NCI-H146 treated with DMSO at 0.1 percent for 48 hours (cell line): ENCODE measurements around the gene SUCNR1.
"Not testable (repeated sequence)": the region's sequence is repeated elsewhere in the genome, so short reads cannot be mapped to it uniquely, and the experiment has no call there.

Source experiments
- DNase-seq: peaks from one replicate; lab custom pipeline; 2025; ENCODE audit not compliant: unreplicated experiment; lab: John Stamatoyannopoulos, UW

SUCNR1 gene

DNA sequence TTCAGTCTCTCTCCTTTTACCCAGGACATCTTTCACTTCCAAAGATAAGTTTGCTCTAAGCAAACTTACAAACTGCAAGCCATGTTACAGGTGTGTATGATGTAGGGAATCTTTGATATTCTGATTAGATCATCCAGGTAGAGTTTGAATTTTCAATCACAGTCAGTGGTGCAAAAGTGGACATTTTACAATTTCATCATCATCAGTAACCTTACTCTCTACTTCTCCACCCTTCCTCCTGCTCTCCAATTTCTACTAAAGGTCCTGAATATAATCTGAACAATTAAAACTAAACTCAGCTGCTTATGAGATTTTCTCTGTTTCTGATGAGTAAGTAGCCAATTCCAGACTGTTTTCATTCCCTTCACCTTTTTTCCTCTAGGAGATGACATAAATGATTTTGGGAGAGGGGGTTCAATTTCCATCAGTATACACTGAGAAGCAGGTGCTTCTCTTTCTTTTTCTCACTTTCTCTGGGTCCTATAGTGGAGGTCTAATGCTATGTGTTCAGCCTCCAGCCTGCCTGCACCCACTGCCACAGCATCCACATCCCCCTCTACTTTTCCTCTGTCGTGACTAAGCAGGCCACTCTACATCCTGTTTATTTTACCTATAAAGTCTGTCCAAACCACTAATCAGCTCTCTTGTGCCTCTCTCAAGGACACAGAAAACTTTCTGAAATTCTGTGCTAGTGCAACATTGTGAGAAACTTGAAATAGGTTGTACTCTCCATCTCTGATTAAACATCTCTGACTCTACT is 27.6 kb downstream of the SUCNR1 start:
- DNase-seq = no peak

DNA sequence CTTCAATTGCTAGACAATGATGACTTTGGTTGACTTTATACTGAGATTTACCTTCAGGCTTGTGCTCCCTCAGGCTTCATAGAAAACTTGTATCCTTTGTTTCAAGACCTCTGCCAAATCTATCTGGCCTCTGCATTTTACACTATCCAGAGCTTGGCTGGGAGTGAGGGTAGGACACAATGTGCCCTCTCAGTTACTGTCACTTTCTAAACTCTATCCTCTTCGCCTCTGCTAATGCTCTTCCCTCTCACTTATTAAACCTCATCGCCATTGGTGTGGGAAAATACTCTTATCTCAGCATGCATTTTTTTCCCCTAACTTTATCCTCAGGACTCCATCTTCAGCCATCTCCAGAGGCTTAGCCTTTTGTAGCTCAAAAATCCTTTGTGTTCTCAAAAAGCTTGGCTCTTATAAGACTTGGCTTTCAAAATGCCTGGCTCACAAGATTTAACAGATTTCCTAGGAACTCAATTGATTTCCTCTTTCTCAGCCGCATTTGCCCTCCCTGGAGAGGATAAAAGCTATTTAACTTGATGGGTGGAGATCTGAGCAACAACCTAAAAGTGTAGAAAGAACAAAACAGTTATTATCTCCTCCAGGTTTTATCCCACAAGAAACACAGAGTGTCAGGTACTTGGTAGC is 28.3 kb downstream of the SUCNR1 start:
- no peak for DNase-seq

DNA sequence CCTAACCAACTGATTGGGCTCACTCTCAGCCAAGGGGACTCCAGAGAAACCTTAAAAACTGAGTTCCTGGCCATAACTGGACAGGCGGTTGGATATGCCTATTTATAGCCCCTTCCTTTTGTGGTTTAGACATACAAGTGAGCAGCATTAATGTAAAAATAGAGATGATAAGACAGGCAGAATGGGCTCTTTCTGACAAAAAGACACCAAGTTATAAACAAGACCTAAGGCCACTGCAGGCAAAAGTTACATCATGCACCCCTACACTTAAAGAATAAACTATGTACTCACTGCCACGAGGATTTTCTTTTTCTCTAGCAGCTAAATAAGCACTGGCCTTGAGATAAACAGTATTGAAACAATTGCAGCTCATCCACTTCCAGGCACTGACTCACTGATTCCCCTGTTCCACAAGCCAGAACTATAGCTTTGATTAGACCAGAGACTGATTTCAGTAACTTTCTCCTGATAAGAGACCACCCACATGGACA is 30.1 kb downstream of the SUCNR1 start:
- no peak for DNase-seq

DNA sequence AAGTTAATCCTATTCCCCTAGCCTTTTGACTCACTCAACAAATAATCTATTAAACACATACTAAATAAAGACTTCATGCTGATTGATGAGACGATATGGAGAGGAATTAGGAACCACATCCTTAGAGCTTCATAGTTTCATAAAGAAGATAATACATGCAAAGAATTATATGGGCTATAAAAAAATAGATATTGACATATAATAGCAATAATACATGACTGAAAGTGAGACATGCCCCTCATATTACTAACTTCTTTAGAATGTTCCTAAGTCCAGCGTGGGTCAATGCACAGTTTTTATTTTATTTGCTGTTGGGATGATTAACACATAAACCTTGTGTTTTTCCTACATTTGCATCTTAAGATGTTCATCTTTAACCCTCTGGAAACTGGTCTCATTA is 32.2 kb downstream of the SUCNR1 start:
- DNase-seq = no peak

DNA sequence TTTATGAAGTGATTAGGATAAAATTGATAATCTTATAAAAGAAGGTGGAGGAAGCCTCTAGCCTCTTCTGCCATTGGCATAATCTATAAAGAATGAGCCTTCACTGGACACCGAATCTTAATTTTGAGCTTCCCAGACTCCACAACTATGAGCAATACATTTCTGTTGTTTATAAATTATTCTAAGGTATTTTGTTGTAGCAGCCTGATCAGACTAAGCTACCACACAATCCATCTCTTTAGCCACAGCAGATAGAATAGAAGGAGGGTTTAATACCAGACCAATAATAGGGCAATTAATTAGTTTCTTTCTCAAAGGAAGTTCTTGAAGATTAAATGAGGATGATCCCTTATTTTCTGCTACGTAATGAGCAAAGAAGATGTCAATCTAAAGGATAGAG is 33.3 kb downstream of the SUCNR1 start:
- DNase-seq = no peak

DNA sequence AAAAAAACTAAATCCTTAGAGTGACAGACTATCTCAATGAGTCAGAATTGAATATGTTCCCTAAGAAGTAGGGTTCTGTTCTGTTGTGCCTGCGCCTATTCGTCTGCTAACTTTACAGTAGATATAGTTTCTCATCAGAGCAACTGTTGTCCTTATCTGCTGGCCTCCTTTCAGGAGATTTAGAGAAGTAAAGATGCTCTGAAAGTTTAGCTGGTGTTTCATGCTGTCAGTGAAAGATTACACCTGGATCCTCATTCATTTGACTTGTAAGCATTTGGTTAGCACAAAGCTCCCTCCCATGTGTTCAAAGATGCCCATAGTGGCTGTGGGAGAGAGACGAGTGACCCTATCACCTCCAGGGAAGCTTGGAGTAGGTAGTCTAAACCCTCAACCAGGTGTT is 35.0 kb downstream of the SUCNR1 start:
- no peak for DNase-seq

DNA sequence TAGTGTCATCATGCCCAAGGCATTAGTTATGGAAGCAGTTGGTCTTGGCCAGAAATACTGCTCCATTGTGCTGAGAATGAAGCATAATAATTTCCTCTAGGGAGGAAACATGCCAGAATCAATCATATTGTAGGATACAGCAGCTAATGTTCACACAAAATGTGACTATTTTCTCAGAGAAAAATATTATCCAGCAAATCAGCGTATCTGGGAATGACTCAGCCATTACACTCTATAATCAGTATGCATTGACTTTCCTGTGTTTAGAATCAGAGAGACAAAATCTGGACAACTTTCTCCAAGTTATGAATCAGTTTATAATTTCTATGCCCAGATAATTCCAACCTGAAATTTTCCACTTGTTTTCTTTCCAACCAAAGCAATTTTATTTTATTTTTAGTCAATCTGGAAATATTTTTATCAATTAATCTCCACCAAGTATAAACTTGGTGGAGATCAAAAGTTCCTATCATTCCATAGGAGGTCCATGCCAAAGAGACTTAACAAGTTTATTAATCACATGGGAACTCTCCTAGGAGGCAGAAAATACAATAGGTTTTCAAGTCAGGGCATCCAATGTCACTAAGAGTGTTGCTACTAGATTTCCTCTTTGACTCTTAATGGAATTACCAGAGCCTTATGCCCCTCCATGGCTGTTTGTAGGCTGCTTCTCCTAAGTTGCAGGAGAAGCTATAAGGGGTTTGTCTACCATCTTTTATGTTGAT is 36.4 kb downstream of the SUCNR1 start:
- no peak for DNase-seq

DNA sequence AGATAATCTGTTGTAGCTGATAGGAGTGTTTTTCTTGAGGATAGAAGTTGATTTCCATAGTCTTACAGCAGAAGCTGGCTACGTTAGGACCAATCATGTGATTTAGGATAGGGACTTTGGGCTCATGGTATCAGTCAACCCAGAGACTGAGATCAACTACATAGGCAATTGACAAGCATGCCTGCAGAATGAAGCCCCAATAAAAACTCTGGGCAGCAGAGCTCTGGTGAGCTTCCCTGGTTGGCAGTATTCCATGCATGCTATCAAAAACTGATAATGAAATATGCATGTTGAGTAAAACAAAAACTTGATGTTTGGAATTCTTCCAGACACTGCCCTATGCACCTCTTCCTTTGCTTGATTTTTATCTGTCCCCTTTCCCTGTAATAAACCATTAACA is 38.0 kb downstream of the SUCNR1 start:
- no peak for DNase-seq

DNA sequence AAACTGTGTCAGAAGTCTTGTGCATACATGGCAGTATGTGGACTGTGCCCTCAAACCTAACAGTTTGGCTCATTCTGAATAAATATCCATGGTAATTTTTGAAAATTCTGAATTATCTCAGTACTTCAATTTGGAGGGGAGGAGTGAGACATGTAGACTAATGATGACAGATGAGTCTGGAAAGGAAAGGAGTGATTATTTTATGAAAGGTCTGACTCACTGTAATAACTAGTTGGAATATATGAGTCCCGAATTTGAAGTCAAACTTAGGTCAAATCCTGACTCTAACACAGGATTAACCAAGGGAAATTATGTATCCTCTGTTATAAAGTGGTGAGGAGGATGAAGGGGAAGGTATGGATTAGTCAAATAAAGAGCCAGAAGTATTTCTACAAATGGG is 38.6 kb downstream of the SUCNR1 start:
- no peak for DNase-seq

DNA sequence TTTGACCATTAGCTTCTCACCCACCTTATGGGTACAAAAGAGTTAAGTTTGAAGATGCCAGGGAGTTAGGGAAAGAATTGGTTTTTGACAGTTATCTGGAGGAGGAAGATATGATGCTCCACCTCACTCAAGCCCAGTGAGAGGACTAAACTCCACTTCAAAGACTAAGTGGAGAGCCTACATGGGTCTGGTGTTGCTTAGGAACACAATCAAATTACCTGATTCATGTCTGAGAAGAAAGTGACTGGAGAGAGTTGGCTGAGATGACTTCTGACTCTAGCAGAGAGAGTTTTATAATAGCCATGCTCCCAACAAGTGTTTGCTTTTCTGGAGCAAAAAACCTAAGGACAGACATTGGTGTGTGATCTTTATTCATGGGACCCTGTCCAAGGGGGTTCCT is 43.3 kb downstream of the SUCNR1 start:
- no peak for DNase-seq

DNA sequence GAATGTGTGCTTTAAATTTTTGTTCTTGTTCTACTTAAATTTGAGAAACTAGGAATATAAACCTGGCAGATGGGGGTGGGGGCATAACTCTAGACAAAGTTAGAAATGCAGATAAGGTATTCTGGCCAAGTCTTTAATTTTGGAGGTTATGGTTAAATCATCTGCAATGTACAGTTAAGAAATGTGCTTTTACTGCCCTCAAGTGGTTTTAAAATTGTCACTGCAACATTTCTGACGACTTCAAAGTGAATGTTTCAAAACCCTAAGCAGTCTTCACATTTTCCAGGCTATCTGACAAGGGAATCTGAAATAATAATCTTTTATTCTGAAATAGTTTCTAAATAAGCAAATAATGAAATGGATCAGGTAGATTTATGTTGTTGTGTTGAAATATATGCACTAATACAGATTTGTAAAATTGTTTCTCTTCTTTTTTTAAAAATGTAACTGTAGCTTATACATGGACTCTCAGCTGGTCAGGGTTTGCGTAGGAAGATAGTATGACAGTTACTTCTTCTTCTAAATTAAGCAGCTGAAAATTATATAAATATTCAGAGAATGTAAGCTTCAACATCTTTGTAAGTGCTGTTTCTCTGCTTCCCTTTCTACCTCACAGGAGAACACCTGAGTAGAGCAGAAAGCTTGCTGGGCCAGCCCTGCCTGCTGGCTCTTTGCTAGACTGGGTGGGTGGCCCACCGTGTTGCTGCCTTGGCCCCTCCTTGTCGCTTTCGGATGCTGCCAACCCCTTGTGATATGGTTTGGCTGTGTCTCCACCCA is 45.0 kb downstream of the SUCNR1 start:
- peak; percentile 90 for DNase-seq

DNA sequence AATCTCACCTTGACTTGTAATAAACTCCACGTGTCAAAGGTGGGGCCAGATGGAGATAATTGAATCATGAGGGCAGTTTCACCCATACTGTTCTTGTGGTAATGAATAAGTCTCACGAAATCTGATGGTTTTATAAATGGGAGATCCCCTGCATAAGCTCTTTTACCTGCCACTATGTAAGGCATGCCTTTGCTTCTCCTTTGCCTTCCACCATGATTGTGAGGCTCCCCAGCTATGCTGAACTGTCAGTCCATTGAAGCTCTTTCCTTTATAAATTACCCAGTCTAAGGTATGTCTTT is 45.5 kb downstream of the SUCNR1 start:
- no peak for DNase-seq

DNA sequence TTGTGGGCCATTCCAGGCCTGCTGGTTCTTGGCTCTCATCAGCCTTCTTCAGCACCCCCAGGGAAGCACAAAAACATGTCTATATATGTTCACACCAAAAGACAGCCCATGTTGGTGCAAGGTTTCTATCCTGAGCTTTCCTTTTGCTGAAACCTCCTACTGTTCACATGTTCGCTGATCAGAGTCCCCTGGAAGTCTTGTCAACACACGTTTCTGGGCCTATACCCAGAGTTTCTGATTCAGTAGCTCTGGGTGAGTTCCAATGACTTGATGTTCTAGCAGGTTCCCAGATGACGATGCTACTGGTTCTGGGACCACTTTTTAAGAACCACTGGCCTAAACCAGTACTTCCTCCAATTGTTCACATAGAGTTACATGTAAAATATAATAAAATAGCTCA is 46.0 kb downstream of the SUCNR1 start:
- no peak for DNase-seq

DNA sequence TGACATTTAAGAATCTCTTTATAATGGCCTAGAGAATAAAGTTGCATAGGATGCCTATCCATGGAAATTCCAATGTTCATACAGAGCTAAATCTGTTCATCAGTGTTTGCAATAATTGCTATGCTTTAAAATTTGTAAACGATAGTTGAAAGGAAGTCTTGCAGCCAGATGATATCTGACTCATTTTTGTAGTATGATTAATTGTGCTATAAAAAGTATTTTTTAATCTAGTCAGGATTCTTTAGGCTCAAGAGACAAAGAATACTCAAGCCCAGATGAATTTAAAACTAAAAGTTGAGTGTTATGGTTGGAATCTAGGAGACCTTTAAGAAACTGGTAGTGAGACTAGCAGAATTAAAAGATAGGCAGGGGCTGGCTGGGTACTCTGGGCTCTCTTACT is 50.5 kb downstream of the SUCNR1 start:
- no peak for DNase-seq

DNA sequence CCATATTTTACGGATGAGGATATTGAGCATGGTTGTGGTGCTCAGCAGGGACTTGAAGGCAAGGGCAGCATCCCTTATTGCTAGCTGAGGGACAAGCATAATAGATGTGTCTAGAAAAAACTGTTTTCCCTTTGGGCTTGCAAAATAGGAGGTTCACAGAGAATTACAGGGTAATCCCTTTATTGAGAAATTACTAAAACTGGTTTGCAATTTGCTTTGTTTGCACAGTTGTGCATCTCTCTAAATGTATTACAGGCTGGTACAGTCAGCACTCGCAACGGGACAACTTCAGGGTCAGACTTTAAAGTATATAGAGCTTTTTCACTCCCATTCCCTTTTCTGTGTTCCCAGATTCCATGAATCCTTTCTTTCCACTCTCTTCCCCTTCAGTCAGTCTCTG is 51.3 kb downstream of the SUCNR1 start:
- DNase-seq = no peak

DNA sequence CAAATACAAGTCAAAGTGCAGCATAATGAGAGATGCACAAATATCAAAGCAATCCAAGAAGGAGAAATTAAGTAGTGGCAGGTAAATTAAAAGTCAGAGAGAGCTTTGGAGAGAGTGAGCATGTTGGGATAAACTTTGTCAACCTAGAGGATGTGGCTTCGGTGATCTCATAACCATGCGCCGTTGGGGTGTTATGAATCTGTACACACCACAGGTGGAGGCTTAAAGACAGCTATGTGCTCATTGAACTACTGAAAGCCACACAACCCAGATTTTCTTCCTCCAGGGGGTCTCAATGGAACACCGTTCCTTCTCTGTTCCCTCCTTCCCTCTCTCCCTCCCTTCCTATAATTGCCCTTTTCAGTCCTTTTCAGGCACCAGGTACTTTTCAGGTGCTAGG is 52.0 kb downstream of the SUCNR1 start:
- no peak for DNase-seq

DNA sequence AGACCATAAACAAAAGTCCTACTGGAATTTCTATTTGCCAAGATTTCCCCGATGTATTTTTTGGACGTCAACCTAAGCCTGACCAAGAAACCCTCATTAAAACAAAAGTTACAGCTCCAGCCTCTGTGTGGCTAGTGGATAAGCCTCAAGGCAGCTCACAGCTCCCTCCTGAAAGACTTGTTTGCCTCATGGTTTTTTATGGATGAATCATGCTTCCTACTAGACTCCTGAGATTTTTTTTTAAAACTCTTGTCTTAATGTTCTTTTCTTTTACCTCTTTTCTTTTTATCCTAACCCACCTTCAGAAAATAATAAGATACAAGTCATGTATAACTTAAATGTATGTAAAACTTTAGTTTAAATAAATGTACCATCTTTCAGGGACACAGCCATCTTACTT is 52.4 kb downstream of the SUCNR1 start:
- DNase-seq = no peak

DNA sequence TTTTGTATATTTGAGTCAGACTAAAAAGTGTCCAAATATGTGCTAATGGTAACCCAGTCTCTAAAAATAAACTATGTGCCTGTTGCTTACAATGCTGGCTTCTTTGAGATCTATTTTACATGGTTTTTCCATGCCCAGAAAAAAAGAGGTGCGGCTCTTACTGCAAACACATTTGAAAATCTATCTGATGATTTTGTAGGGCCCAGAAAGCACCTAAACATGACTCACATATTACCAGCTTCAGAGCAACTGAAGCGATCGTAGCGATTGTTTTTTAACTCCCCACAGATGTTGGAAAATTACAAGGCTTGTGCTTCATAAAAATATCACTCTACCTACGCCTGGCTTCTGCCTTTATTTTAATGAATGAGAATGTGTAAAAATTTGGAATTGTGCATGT is 53.5 kb downstream of the SUCNR1 start:
- no peak for DNase-seq

DNA sequence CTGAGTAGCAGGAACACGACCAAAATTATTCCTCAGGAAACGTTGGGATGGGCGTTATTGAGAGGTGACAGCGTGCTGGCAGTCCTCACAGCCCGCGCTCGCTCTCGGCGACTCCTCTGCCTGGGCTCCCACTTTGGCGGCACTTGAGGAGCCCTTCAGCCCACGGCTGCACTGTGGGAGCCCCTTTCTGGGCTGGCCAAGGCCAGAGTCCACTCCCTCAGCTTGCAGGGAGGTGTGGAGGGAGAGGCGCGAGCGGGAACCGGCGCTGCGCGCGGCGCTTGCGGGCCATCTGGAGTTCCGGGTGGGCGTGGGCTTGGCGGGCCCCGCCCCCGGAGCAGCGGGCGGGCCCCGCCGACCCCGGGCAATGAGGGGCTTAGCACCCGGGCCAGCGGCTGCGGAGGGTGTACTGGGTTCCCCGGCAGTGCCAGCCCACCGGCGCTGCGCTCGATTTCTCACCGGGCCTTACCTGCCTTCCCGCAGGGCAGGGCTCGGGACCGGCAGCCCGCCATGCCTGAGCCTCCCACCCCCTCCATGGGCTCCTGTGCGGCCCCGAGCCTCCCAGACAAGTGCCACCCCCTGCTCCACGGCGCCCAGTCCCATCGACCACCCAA is 54.6 kb downstream of the SUCNR1 start:
- DNase-seq = not testable (repeated sequence)

DNA sequence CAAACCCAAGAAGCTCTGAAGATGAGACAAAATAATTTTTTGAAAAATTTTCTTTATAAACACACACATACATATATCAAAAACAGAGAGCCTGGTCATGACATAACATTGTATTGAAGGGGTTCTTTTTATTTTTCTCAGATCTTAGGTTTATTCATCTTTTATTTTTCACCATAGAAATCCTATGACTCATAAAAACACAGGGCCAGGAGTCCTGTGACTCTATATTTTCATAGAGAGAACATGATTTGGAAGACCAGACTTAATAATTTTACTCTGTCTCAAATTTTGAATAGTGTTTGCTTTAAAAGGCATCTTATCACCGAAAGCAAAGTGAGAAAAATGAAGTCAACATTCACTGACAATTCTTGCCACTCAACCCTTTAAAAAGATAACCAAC is 57.7 kb downstream of the SUCNR1 start:
- no peak for DNase-seq

DNA sequence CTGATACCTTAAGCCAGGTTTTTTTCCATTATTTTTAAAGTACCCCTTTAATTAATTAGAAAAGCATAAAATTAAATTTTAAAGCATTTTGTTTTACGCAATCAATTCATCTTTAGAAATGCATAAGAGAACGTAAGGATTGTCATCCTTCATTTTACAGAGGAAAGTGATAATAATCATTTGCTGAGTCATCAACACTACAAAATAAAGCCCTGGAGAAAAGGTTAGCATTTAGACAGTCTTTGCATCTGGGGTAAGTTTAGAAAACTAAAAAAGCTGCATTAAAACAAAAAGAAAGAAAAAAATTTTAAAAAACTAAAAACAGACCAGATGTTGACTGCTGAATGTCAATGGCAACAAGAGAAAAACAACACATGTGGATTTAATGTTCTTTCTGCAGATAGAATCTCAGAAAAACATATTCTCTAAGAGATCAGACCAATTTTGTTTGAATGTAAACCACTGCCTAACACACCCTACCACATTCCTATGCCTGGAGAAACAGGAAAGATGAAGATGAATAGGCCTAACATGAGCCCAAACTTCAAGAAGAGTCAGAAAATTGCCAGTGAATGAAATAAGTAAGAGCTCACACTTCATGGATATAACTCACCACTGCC is 59.9 kb downstream of the SUCNR1 start:
- DNase-seq = no peak
